Measurements from ENCODE around the gene SUOX. TPM values are rescaled to one million over a fixed set of nuclear protein-coding genes. Genes with fewer than 3 reads are reported as not detected.
"Not testable (repeated sequence)": the region's sequence is repeated elsewhere in the genome, so short reads cannot be mapped to it uniquely, and the experiment has no call there.

Gene SUOX
- total RNA-seq, 1 experiment from 2014 or later: 13.2 TPM

DNA sequence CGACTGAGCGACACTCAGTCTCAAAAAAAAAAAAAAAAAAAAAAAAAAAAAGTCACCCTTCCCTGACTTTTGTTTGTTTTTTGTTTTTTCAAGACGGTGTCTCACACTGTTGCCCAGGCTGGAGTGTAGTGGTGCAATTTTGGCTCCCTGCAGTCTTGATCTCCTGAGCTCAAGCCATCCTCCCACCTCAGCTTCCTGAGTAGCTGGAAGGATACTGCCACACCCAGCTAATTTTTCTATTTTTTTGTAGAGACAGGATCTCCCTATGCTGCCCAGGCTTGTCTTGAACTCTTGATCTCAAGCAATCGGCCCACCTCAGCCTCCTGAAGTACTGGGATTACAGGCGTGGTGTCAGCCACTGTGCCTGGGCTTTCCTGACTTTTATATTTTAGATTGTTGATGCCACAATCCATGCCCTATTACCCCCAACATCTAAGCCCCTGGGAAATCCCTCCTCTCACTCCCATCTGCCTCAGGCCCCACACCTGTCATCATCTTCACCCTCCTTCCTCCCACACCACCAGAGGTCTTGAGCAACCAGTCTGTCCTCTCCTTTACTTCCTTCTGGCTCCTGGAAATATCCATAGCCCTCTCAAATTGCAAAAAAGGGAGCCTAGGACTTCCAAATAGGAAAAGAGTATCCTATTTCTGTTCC is 31.6 kb downstream of the SUOX start:
- no peaks in the 10 kb centered on the region; the same call in 1 of the 2 replicates for H3K4me1 ChIP-seq
- no peak overlapping the region for H3K4me3 ChIP-seq
- no peaks in the 10 kb centered on the region for H3K27me3 ChIP-seq
- H3K36me3 ChIP-seq: 0 out of 2 replicates have a peak, but pooled peaks cover 4% of the 10 kb centered on the region
- DNase-seq: peak in 1 of 2 experiments; percentile 51
- H3K27ac ChIP-seq: no peak overlapping the region
- H3K9me3 ChIP-seq (replicated peaks): no peaks in the 10 kb centered on the region

DNA sequence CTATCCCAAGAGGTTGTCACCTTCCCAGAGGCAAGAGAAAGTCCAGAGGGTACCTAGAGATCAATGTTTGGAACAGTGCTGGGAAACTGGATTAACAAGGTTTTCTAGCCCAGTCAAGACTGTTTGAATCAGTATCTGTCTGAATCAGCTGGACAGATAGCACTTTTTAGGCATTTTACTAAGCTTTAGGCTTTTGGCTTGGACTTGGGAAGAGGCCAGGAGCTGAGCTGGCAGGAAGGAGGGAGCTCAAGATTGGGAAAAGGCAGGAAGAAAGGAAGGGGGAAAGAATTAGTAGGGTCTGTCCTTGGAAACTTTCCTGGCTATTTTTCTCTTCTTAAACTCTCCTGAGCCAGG is 32.1 kb downstream of the SUOX start:
- Histone ChIP-seq H3K4me3 (no peak overlapping the region), H3K9me3 (replicated peaks) (no peaks in the 10 kb centered on the region), H3K4me1 (no peaks in the 10 kb centered on the region; the same call in 1 of the 2 replicates), H3K36me3 (0 out of 2 replicates have a peak, but pooled peaks cover 4% of the 10 kb centered on the region), H3K27ac (no peak overlapping the region), H3K27me3 (no peaks in the 10 kb centered on the region)
- no peak for DNase-seq

DNA sequence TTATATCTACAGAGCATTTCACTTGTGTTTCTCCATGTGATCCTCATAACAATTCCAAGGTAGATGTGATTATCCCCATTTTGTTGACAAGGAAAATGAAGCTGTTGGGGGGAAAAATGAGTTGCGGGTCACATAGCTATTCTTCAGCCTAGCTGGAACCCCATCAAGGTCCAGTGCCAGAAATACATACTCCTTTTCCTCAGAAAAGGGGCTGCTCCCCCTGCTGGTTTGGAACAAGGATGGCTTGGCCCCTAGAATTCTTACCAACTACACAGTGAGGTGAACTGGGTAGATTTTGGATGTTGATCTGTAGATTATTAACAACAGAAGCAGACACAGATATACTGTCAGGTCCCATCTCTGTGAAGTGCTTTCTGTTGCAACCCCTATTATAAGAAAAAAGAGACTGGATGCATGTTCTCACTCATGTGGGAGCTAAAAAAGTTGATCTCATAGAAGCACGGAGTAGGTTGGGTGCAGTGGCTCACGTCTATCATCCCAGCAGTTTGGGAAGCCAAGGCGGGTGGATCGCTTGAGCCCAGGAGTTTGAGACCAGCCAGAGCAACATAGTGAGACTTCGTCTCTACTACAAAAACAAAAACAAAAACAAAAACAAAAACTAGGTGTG is 32.7 kb downstream of the SUOX start:
- Histone ChIP-seq H3K27me3 (no peaks in the 10 kb centered on the region), H3K9me3 (replicated peaks) (no peaks in the 10 kb centered on the region), H3K4me3 (no peak overlapping the region), H3K4me1 (no peaks in the 10 kb centered on the region; the same call in 1 of the 2 replicates), H3K36me3 (0 out of 2 replicates have a peak, but pooled peaks cover 4% of the 10 kb centered on the region), H3K27ac (no peak overlapping the region)
- DNase-seq: peak; percentile 33 to 72

DNA sequence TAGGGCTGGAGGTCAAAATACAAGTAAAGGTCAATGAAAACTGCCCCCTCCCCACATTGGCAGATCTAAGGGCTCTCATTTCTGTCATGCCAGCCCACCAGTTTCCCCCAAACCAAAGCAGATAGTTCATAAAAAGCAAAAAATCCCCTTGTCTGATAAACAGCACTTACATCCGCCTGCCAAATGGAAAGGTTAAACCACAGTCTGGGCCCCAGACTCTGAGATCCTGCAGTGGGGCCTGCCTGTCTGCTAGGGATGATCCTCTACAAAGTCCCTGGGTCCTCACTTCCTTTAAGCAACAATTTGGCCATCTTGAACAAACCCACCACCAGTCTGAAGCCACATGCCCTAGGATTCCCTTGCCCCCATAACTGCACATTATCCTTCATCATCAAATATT is 34.9 kb downstream of the SUOX start:
- H3K36me3 ChIP-seq: 0 out of 2 replicates have a peak, but pooled peaks cover 4% of the 10 kb centered on the region
- no peak for DNase-seq
- H3K4me1 ChIP-seq: no peaks in the 10 kb centered on the region; the same call in 1 of the 2 replicates

DNA sequence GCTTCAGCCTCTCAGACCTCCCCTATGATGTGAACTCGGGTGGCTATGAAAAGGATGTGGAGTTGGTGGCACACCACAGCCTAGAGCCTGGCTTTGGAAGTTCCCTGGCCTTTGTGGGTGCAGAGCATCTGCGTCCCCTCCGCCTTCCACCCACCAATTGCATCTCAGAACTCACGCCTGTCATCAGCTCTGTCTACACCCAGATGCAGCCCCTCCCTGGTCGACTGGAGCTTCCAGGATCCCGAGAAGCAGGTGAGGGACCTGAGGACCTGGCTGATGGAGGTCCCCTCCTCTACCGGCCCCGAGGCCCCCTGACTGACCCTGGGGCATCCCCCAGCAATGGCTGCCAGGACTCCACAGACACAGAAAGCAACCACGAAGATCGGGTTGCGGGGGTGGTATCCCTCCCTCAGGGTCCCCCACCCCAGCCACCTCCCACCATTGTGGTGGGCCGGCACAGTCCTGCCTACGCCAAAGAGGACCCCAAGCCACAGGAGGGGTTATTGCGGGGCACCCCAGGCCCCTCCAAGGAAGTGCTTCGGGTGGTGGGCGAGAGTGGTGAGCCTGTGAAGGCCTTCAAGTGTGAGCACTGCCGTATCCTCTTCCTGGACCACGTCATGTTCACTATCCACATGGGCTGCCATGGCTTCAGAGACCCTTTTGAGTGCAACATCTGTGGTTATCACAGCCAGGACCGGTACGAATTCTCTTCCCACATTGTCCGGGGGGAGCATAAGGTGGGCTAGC is 37.7 kb downstream of the SUOX start:
- no peaks in the 10 kb centered on the region for H3K27me3 ChIP-seq
- no peaks in the 10 kb centered on the region for H3K4me1 ChIP-seq
- no peak overlapping the region for H3K27ac ChIP-seq
- no peak for DNase-seq
- H3K4me3 ChIP-seq: no peak overlapping the region
- 0 out of 2 replicates have a peak, but pooled peaks cover under 1% of the 10 kb centered on the region for H3K36me3 ChIP-seq
- H3K9me3 ChIP-seq (replicated peaks): no peaks in the 10 kb centered on the region

More for the DNA sequence above, 34.9 kb downstream of the SUOX start:
- H3K9me3 ChIP-seq (replicated peaks): no peaks in the 10 kb centered on the region
- no peaks in the 10 kb centered on the region for H3K27me3 ChIP-seq
- no peak overlapping the region for H3K27ac ChIP-seq
- no peak overlapping the region for H3K4me3 ChIP-seq

DNA sequence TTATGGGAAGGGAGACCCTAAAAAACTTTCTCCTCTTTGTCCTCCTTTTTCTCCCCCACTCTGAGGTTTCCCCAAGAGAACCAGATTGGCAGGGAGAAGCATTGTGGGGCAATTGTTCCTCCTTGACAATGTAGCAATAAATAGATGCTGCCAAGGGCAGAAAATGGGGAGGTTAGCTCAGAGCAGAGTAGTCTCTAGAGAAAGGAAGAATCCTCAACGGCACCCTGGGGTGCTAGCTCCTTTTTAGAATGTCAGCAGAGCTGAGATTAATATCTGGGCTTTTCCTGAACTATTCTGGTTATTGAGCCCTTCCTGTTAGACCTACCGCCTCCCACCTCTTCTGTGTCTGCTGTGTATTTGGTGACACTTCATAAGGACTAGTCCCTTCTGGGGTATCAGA is 40.1 kb downstream of the SUOX start:
- Histone ChIP-seq H3K4me3 (no peak overlapping the region), H3K27ac (no peak overlapping the region), H3K9me3 (replicated peaks) (no peaks in the 10 kb centered on the region), H3K36me3 (no peaks in the 10 kb centered on the region), H3K27me3 (no peaks in the 10 kb centered on the region), H3K4me1 (no peaks in the 10 kb centered on the region; the same call in 1 of the 2 replicates)
- no peak for DNase-seq

DNA sequence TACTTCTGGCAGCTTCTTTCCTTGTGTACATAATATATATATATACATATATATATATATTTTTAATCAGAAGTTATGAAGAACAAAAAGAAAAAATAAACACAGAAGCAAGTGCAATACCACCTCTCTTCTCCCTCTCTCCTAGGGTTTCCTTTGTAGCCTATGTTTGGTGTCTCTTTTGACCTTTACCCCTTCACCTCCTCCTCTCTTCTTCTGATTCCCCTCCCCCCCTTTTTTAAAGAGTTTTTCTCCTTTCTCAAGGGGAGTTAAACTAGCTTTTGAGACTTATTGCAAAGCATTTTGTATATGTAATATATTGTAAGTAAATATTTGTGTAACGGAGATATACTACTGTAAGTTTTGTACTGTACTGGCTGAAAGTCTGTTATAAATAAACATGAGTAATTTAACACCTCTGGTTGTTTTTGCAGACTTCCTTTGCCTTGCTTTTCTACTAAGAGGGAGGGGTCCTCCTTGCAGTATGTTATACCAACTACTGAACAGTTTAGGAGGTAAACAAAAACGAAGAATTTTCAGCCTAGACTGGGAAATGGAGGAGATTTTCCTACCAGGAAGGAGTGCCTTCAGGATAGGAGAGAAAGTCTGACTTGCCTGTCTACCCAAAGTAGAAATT is 41.1 kb downstream of the SUOX start:
- Histone ChIP-seq H3K27me3 (no peaks in the 10 kb centered on the region), H3K4me1 (peaks cover 4% of the 10 kb centered on the region; the same call in 1 of the 2 replicates), H3K9me3 (replicated peaks) (no peaks in the 10 kb centered on the region), H3K27ac (no peak overlapping the region), H3K4me3 (no peak overlapping the region), H3K36me3 (peaks cover 6% of the 10 kb centered on the region)
- DNase-seq: no peak

DNA sequence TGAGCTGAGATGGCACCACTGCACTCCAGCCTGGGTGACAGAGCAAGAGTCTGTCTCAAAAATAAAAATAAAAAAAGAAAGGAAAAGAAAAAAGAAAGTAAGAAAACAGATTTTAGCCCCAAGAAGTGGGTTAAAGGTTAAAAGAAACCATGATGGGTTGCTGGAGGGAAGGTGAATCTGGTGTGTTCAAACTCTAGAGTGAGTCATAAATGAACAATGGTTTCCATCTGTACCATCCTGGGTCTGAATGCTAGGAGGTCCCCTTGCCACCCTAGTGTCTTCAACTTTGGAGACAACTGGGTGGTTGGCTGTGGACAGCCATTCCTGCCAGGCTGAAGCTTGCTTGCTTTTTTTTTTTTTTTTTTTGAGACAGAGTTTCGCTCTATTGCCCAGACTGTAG is 43.1 kb downstream of the SUOX start:
- no peaks in the 10 kb centered on the region for H3K9me3 ChIP-seq (replicated peaks)
- peaks cover 24% of the 10 kb centered on the region for H3K36me3 ChIP-seq
- H3K4me1 ChIP-seq: peaks cover 6% of the 10 kb centered on the region; the same call in 1 of the 2 replicates
- no peak for DNase-seq
- no peaks in the 10 kb centered on the region for H3K27me3 ChIP-seq
- H3K27ac ChIP-seq: no peak overlapping the region
- no peak overlapping the region for H3K4me3 ChIP-seq

DNA sequence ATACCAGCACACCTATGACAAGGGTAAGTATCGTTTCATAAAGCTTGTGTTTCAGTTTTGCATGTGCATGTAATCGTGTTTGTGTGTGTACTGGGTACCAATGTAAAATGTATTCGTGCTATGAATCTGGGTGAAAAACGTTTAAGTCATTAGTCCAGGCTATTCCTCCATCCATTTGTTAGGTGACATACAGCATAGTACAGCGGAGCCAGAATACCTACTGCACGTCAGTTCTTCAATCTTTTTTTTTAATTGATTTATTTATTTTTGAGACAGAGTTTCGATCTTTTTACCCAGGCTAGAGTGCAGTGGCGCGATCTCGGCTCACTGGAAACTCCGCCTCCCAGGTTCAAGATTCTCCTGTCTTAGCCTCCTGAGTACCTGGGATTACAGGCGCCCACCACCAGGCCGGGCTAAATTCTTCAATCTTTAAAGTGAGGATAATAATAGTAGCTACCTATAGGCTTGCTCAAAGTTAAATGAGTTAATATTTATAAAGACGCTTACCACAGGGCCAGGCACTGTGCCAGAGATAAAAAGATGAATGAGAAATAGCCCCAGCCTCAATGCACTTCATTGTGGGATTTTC is 44.0 kb downstream of the SUOX start:
- peak overlapping the region; percentile 54 for H3K27ac ChIP-seq
- no peaks in the 10 kb centered on the region for H3K9me3 ChIP-seq (replicated peaks)
- H3K4me3 ChIP-seq: peak overlapping the region; percentile 89
- DNase-seq: peak in 1 of 2 experiments; percentile 9
- H3K27me3 ChIP-seq: no peaks in the 10 kb centered on the region
- peaks cover 27% of the 10 kb centered on the region for H3K36me3 ChIP-seq
- H3K4me1 ChIP-seq: peaks cover 6% of the 10 kb centered on the region; the same call in 1 of the 2 replicates

DNA sequence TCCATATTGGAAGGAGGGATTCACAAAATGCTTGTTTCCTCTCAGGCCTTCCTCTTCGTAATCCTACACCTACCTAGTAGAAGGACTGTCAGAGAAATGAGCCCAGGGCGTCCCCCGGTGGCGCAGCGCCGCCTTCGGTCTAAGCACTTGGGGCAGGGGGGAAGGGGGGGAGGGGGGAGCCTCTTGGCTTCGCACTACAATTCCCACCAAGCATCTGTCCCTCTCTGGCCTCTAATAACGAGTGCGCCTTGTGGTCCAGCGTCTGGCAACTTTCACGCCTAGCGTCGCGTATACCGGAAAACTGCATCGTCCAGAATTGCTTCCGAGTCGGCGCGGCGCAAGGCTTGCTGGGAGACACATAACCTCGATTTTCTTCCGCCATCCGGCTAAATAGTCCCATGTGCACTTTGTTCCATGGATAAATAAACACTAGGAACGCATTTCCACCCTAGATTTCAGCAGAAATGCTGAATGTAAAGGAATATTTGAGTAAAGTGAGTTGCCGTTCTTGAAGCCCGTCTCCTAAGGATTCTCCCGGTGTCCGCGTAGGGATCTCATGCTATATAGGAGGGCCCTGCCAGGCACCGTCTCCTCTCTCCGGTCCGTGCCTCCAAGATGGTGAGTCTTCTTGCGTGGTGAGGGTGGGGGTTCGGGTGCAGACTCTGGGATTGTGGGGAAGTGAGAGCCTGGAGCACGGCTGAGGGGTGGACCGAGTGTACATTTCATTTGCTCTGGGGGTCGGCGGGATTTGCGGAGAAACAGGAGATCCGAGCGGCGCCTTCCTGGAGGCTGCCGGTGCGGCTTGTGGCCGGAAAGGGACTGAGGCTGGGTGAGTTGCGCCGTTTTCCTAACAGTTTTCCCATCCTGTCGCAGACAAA is 44.7 kb downstream of the SUOX start, which contains the start of gene RPS26:
Gene RPS26, plus strand, starts transcription at position 367 of the 878 bp plus-strand sequence. Its CDS starts 249 bp downstream, at position 616.
- peak within 1 kb of the TSS; percentile 89 for H3K4me3 ChIP-seq
- peak within 1 kb of the TSS; percentile 94 for H3K27ac ChIP-seq
- DNase-seq: peak; percentile 98 to 99
- H3K9me3 ChIP-seq (replicated peaks): no peaks in the 10 kb centered on the region
- no peaks in the 10 kb centered on the region for H3K27me3 ChIP-seq
- H3K4me1 ChIP-seq: peaks cover 6% of the 10 kb centered on the region; the same call in 1 of the 2 replicates
- H3K36me3 ChIP-seq: peaks cover 27% of the 10 kb centered on the region

DNA sequence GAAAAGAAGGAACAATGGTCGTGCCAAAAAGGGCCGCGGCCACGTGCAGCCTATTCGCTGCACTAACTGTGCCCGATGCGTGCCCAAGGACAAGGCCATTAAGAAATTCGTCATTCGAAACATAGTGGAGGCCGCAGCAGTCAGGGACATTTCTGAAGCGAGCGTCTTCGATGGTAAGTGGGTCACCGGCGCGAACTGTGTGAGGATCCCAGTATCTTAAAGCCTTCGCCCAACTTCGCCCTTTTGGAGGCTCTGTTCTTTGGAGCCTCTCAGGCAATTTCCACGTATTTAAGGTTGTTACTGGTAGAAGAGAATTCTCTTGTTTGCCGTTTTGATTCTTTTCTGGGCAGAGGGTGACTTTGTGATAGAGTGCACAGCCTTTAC is 45.3 kb downstream of the SUOX start:
- Histone ChIP-seq H3K27ac (peak overlapping the region; percentile 94), H3K4me3 (peak overlapping the region; percentile 89), H3K36me3 (peaks cover 27% of the 10 kb centered on the region)
- DNase-seq; H3K27me3 ChIP-seq; H3K4me1 ChIP-seq; H3K9me3 ChIP-seq (replicated peaks): not testable (repeated sequence)

DNA sequence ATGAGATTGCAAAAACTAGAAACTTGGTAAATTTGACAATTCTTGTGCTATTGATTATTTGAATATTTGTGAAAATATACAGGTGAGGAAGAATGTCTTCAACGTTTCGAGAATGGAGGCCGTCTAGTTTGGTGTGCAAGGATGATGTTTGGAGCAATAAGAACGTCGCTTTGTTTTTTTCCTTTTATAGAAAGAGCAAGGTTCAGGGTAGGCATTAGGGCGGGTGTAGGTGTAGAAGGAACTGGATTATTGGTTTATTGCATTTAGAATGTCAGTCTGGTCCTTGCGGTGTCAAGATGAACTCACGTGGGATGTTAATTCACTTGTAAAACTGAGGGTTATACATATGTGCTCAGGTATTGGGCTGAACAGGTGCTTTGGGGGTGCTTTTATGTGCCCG is 45.8 kb downstream of the SUOX start:
- no peaks in the 10 kb centered on the region for H3K9me3 ChIP-seq (replicated peaks)
- peak overlapping the region; percentile 94 for H3K27ac ChIP-seq
- H3K4me1 ChIP-seq: peaks cover 6% of the 10 kb centered on the region; the same call in 1 of the 2 replicates
- DNase-seq: no peak
- peak overlapping the region; percentile 89 for H3K4me3 ChIP-seq
- peaks cover 27% of the 10 kb centered on the region for H3K36me3 ChIP-seq
- H3K27me3 ChIP-seq: no peaks in the 10 kb centered on the region

DNA sequence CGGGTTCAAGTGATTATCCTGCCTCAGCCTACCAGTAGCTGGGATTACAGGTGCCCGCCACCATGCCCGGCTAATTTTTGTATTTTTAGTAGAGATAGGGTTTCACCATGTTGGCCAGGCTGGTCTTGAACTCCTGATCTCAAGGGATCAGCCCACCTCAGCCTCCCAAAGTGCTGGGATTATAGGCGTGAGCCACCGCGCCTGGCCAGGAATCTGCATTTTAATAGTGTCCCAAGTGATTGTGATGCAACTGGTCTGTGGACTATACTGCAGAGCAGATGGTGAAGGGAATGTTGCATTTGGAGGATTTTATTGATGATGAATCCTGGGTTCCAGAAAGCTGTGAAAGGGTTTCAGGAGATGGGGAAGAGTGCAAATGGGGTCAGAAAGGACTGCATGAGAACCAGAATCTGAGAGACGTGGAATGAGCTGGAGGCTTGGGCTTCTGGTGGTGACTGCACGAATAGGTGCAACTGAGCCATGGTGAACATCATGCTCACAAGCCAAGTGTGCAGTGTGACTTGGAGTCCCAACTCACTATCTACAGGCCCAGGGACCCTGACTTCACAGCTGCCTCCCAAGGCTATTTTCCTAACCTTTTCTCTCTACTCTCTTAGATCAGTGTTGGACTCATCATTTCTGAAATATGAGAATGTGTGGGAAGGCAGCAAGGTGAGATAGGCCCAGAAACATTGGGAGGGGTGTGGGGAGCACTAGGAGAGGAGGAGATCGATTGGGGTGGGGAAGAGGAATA is 49.1 kb downstream of the SUOX start:
- no peak overlapping the region for H3K4me3 ChIP-seq
- H3K27ac ChIP-seq: no peak overlapping the region
- no peaks in the 10 kb centered on the region for H3K27me3 ChIP-seq
- no peak for DNase-seq
- H3K36me3 ChIP-seq: peaks cover 27% of the 10 kb centered on the region
- 0 out of 2 replicates have a peak, but pooled peaks cover 6% of the 10 kb centered on the region for H3K4me1 ChIP-seq
- no peaks in the 10 kb centered on the region for H3K9me3 ChIP-seq (replicated peaks)

Data from SJCRH30 (cell line).